WTC11 (cell line): ENCODE results near the gene KCND3.

Experiments used
- CREB1 ChIP-seq: sonication (generic); formaldehyde crosslinking; IDR thresholded peaks from 2 replicates; pipeline ENCODE4 v1.8.0; 2023; ENCODE audit warnings: mild to moderate bottlenecking, missing genetic modification reagents
- ESRRA ChIP-seq: sonication (generic); formaldehyde crosslinking; IDR thresholded peaks from 2 replicates; pipeline ENCODE4 v1.8.1; 2022; ENCODE audit warnings: mild to moderate bottlenecking, missing genetic modification reagents, borderline replicate concordance
- FOXK1 ChIP-seq: sonication (generic); formaldehyde crosslinking; IDR thresholded peaks from 2 replicates; pipeline ENCODE4 v1.8.0; 2022; ENCODE audit warnings: mild to moderate bottlenecking, moderate library complexity, missing genetic modification reagents
- JUN ChIP-seq: sonication (generic); formaldehyde crosslinking; IDR thresholded peaks from 2 replicates; pipeline ENCODE4 v1.8.0; 2023; ENCODE audit warnings: mild to moderate bottlenecking, missing genetic modification reagents
- NR3C1 ChIP-seq: sonication (generic); formaldehyde crosslinking; conservative IDR thresholded peaks from 2 replicates; pipeline ENCODE4 v1.8.1; 2023; ENCODE audit warnings: low read depth, mild to moderate bottlenecking, missing genetic modification reagents
- ZBTB43 ChIP-seq: sonication (generic); formaldehyde crosslinking; IDR thresholded peaks from 2 replicates; pipeline ENCODE4 v1.8.1; 2023; ENCODE audit warnings: mild to moderate bottlenecking, missing genetic modification reagents

- TF ChIP-seq ESRRA (CRISPR knock-in tag) (no peak), CREB1 (CRISPR knock-in tag) (no peak), JUN (CRISPR knock-in tag) (no peak), NR3C1 (CRISPR knock-in tag) (no peak), FOXK1 (CRISPR knock-in tag) (no peak), ZBTB43 (CRISPR knock-in tag) (no peak)
Observed at GRCh38 chr1:111743679-111744101, 245.8 kb downstream of the KCND3 start.
